HCT116 (cell line): ENCODE measurements around the gene TIMM10B. TPM values are rescaled to one million over a fixed set of nuclear protein-coding genes. Genes with fewer than 3 reads are reported as not detected.

Source experiments
- ATAC-seq: fragments of 200-7000 bp; cut with Tn5 transposase; 2 replicates; pipeline ENCODE4 v1.9.1; 2020; ENCODE audit warnings: mild to moderate bottlenecking, moderate library complexity
- BruUV-seq: library from RNA; stranded (reverse); fragments of 400-500 nt; replicated peaks from 2 replicates; lab custom pipeline; 2021; lab: Mats Ljungman, UMichigan
- CTCF ChIA-PET: fragments of 300-600 bp; sonication (Branson Sonifier 250); formaldehyde crosslinking; loops from one replicate; lab custom pipeline; 2021; ENCODE audit warnings: antibody characterized with exemption; lab: Charles Lee
- POLR2A ChIA-PET: fragments of 300-600, 350-600 bp; sonication (Branson Sonifier 250); formaldehyde crosslinking; loops from one replicate; lab custom pipeline; 2021; ENCODE audit warnings: antibody characterized with exemption; lab: Charles Lee
- RAD21 ChIA-PET, 2 experiments: fragments of 300-600 bp; sonication (Branson Sonifier 250); formaldehyde crosslinking; loops; one replicate each; lab custom pipeline; 2023; ENCODE audit warnings: low total read pairs in 2 of 2; ENCODE audit not compliant: uncharacterized antibody in 2 of 2, unreplicated experiment in 2 of 2, low non-redundant PET in 1 of 2; lab: Charles Lee
- DNase-seq: peaks from one replicate; pipeline ENCODE4 v3.0.0-alpha.2; 2010; ENCODE audit warnings: low read depth, low spot score
- H2AFZ ChIP-seq: fragments of 200-600 bp; shearing (Covaris generic), sonication (generic); 2 replicates; pipeline ENCODE4 v1.6.1; 2017; ENCODE audit warnings: low read depth, mixed run types, mixed read lengths, antibody characterized with exemption, low read length; ENCODE audit not compliant: poor library complexity, severe bottlenecking
- H3K27ac ChIP-seq: 2 replicates; pipeline ENCODE4 v1.5.1; 2012; ENCODE audit warnings: low read depth, low read length
- H3K27me3 ChIP-seq: fragments of 200-600 bp; sonication (generic); 2 replicates; pipeline ENCODE4 v1.6.1; 2016; ENCODE audit warnings: mixed run types, low read length, mixed read lengths; ENCODE audit not compliant: insufficient read depth
- H3K36me3 ChIP-seq, 2 experiments: fragments of 200-500 bp in 1 of 2; fragments of 200-600 bp in 1 of 2; sonication (Bioruptor generic) in 1 of 2; sonication (generic) in 1 of 2; 2 replicates each; pipeline versions ENCODE4 v1.5.1 to v1.6.1; 2014 to 2016; ENCODE audit warnings: low read length in 2 of 2, inconsistent platforms in 1 of 2, mixed read lengths in 1 of 2, mixed run types in 1 of 2; ENCODE audit not compliant: insufficient read depth in 2 of 2, control insufficient read depth in 1 of 2
- H3K4me1 ChIP-seq, 2 experiments: fragments of 200-600 bp in 1 of 2; sonication (generic) in 1 of 2; 2 replicates each; pipeline versions ENCODE4 v1.5.1 to v1.6.1; 2012 to 2017; ENCODE audit warnings: low read length in 2 of 2, inconsistent platforms in 1 of 2, mild to moderate bottlenecking in 1 of 2, mixed read lengths in 1 of 2, mixed run types in 1 of 2, moderate library complexity in 1 of 2; ENCODE audit not compliant: insufficient read depth in 2 of 2, control insufficient read depth in 1 of 2
- H3K4me2 ChIP-seq: fragments of 200-600 bp; sonication (generic); 2 replicates; pipeline ENCODE4 v1.6.1; 2017; ENCODE audit warnings: mixed run types, low read length, mixed read lengths
- H3K4me3 ChIP-seq, 2 experiments: fragments of 200-600 bp in 1 of 2; sonication (generic) in 1 of 2; replicated peaks in 1 of 2; 2 replicates each; pipeline ENCODE4 v1.5.1; 2011 to 2016; ENCODE audit warnings: low read length in 2 of 2, control low read depth in 1 of 2, low read depth in 1 of 2, mild to moderate bottlenecking in 1 of 2, mixed read lengths in 1 of 2, mixed run types in 1 of 2
- H3K79me2 ChIP-seq: fragments of 200-600 bp; sonication (generic); 2 replicates; pipeline ENCODE4 v1.6.1; 2017; ENCODE audit warnings: mild to moderate bottlenecking, mixed run types, low read length, moderate library complexity, mixed read lengths; ENCODE audit not compliant: insufficient read depth
- H3K9ac ChIP-seq: fragments of 200-600 bp; sonication (generic); 2 replicates; pipeline ENCODE4 v1.6.1; 2016; ENCODE audit warnings: low read length, mixed read lengths
- H3K9me2 ChIP-seq: fragments of 200-600 bp; sonication (generic), shearing (Covaris generic); 2 replicates; pipeline ENCODE4 v1.6.1; 2017; ENCODE audit warnings: mixed run types, mild to moderate bottlenecking, moderate library complexity; ENCODE audit not compliant: insufficient read depth
- H3K9me3 ChIP-seq, 2 experiments: fragments of 200-500 bp in 1 of 2; fragments of 200-600 bp in 1 of 2; sonication (Bioruptor generic) in 1 of 2; sonication (generic) in 1 of 2; 2 replicates each; pipeline ENCODE4 v1.6.1; 2014 to 2017; ENCODE audit warnings: low read length in 2 of 2, mixed read lengths in 2 of 2, inconsistent platforms in 1 of 2, low read depth in 1 of 2, mild to moderate bottlenecking in 1 of 2, mixed run types in 1 of 2, moderate library complexity in 1 of 2; ENCODE audit not compliant: control insufficient read depth in 1 of 2, insufficient read depth in 1 of 2
- H4K20me1 ChIP-seq: fragments of 200-600 bp; sonication (generic), shearing (Covaris generic); 2 replicates; pipeline ENCODE4 v1.6.1; 2017; ENCODE audit warnings: mixed run types, mild to moderate bottlenecking, moderate library complexity; ENCODE audit not compliant: insufficient read depth
- CBX3 ChIP-seq: IDR thresholded peaks from 2 replicates; pipeline ENCODE4 v1.6.1; 2012; ENCODE audit warnings: low read depth
- CEBPB ChIP-seq: IDR thresholded peaks from 2 replicates; pipeline ENCODE4 v1.6.1; 2012; ENCODE audit warnings: low read depth
- POLR2AphosphoS5 ChIP-seq: IDR thresholded peaks from 2 replicates; pipeline ENCODE4 v1.6.1; 2011; ENCODE audit warnings: mild to moderate bottlenecking, low read depth, low read length, moderate library complexity
- SP1 ChIP-seq: IDR thresholded peaks from 2 replicates; pipeline ENCODE4 v1.6.1; 2012; ENCODE audit warnings: low read depth
- YY1 ChIP-seq: IDR thresholded peaks from 2 replicates; pipeline ENCODE4 v1.6.1; 2011; ENCODE audit warnings: low read length, low read depth, moderate library complexity, mild to moderate bottlenecking; ENCODE audit not compliant: insufficient replicate concordance; ENCODE audit errors: extremely low read depth
- intact Hi-C: fragments of 100-400 bp; cut with micrococcal nuclease; formaldehyde crosslinking; loops from 2 replicates; pipeline ENCODE4 v1.10.0; 2022
- total RNA-seq: library from RNA; stranded (reverse); gene quantifications from one replicate; pipeline ENCODE4 v1.2.1, GENCODE V29; 2021; ENCODE audit not compliant: unreplicated experiment
- TF ChIP-seq, protein P1 (sequence below), 3 experiments: fragments of 200-600 bp in 1 of 3; sonication (generic) in 1 of 3; IDR thresholded peaks in 2 of 3; conservative IDR thresholded peaks in 1 of 3; 2 replicates each; pipeline ENCODE4 v1.5.1; 2012 to 2017; ENCODE audit warnings: low read depth in 2 of 3, low read length in 2 of 3, antibody characterized with exemption in 1 of 3, borderline replicate concordance in 1 of 3, control low read depth in 1 of 3, mild to moderate bottlenecking in 1 of 3, mixed read lengths in 1 of 3, mixed run types in 1 of 3, moderate library complexity in 1 of 3; ENCODE audit not compliant: insufficient read depth in 1 of 3

The TIMM10B gene
- total RNA-seq, 1 experiment from 2014 or later, result 22.9 TPM

- H3K36me3 ChIP-seq, result peaks cover 8 to 34% of the 10 kb centered on the region in 2 experiments; a peak in 2 of 4 replicates
- H4K20me1 ChIP-seq, result no peaks in the 10 kb centered on the region; the same call in 1 of the 2 replicates
- peaks cover 4 to 27% of the 10 kb centered on the region in 2 experiments; a peak in 3 of 4 replicates for H3K4me1 ChIP-seq
- no TSS peak for BruUV-seq
- peaks cover 15% of the 10 kb centered on the region for H3K79me2 ChIP-seq
- H3K27ac ChIP-seq, result peak overlapping the region; percentile 63
- no peaks in the 10 kb centered on the region for H3K9me2 ChIP-seq
- ChIA-PET RAD21 (interaction anchor here (0.6 to 1.2 kb wide), 2 partner anchors 9 to 85 kb away, joined by 3 to 5 read pairs; partner anchors contain the start of gene SMPD1 (in 1 of the 2)), POLR2A (interaction anchor here (0.8 to 1.2 kb wide), 3 partner anchors 9 to 144 kb away, joined by 3 read pairs; partner anchors contain the start of gene TPP1), CTCF (interaction anchor here (1.1 to 1.8 kb wide), 4 partner anchors 32 to 96 kb away, joined by 3 to 6 read pairs (median 3); no protein-coding TSS in a partner anchor)
- no peak for ATAC-seq
- no peak for DNase-seq
- H2AFZ ChIP-seq, result no peak overlapping the region
- intact Hi-C loops, result no loop called here
- no peak overlapping the region; a peak in 1 of 4 replicates for H3K4me3 ChIP-seq
- peak overlapping the region; percentile 95 for H3K4me2 ChIP-seq
- H3K27me3 ChIP-seq, result no peaks in the 10 kb centered on the region
- no peak for TF ChIP-seq CBX3
- TF ChIP-seq CEBPB, result no peak
- no peak for TF ChIP-seq YY1
- peak; percentile 58 for TF ChIP-seq POLR2AphosphoS5
- 0 out of 2 replicates have a peak, but pooled peaks have one; percentile 7 for TF ChIP-seq SP1
- H3K9ac ChIP-seq, result peak overlapping the region; percentile 63; the same call in 1 of the 2 replicates
- H3K9me3 ChIP-seq, result no peaks in the 10 kb centered on the region
These were observed 6.3 kb upstream of the TIMM10B start for GRCh38 chr11:6474806-6475500.

DNA sequence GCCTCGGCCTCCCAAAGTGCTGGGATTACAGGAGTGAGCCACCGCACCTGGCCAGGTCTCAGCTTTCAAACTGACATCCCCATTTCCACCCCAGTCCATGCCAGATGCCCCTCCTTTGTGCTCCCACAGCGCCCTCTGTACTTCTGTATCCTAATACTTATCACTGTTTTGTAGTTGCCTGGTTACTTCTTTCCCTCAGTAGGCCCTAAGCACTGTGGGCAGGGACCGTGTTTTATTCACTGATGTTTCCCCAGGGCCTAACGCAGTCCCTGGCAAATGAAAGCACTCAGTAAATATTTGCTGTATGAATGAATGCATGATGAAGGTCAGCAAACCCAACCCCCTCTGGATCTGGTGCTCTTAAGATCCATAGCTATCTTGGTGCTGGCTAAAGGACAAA is 5.4 kb upstream of the TIMM10B start:
- TF ChIP-seq CEBPB, result no peak
- TF ChIP-seq, protein P1, sequence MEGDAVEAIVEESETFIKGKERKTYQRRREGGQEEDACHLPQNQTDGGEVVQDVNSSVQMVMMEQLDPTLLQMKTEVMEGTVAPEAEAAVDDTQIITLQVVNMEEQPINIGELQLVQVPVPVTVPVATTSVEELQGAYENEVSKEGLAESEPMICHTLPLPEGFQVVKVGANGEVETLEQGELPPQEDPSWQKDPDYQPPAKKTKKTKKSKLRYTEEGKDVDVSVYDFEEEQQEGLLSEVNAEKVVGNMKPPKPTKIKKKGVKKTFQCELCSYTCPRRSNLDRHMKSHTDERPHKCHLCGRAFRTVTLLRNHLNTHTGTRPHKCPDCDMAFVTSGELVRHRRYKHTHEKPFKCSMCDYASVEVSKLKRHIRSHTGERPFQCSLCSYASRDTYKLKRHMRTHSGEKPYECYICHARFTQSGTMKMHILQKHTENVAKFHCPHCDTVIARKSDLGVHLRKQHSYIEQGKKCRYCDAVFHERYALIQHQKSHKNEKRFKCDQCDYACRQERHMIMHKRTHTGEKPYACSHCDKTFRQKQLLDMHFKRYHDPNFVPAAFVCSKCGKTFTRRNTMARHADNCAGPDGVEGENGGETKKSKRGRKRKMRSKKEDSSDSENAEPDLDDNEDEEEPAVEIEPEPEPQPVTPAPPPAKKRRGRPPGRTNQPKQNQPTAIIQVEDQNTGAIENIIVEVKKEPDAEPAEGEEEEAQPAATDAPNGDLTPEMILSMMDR (IDR thresholded peaks at IDR 0.05 in 2 of 3, conservative IDR thresholded peaks at IDR 0.05 in 1 of 3; ENCODE audit: borderline replicate concordance in 1 of 3, insufficient read depth in 1 of 3, low read depth in 2 of 3, low read length in 2 of 3), result peak in 2 of 3 experiments; percentile 15 to 18; a peak in 1 of 6 replicates
- TF ChIP-seq, all 23 proteins: peak for 1
- BruUV-seq, result no TSS peak
- Histone ChIP-seq H3K79me2 (peaks cover 25% of the 10 kb centered on the region), H2AFZ (no peak overlapping the region), H3K4me3 (no peak overlapping the region), H3K9me2 (no peaks in the 10 kb centered on the region), H4K20me1 (no peaks in the 10 kb centered on the region; the same call in 1 of the 2 replicates), H3K27me3 (no peaks in the 10 kb centered on the region), H3K36me3 (peaks cover 8 to 34% of the 10 kb centered on the region in 2 experiments; a peak in 2 of 4 replicates), H3K4me1 (peaks cover 9 to 33% of the 10 kb centered on the region in 2 experiments; a peak in 3 of 4 replicates), H3K4me2 (no peak overlapping the region), H3K27ac (no peak overlapping the region), H3K9ac (no peak overlapping the region), H3K9me3 (no peaks in the 10 kb centered on the region)
- intact Hi-C loops, result no loop called here
- ATAC-seq (no peak), DNase-seq (no peak)
- CTCF ChIA-PET, result interaction anchor here (0.7 to 1.8 kb wide), 5 partner anchors 29 to 113 kb away, joined by 3 to 6 read pairs (median 3); no protein-coding TSS in a partner anchor
- POLR2A ChIA-PET, result interaction anchor here (0.7 to 0.8 kb wide), 2 partner anchors 8 to 869 kb away, joined by 3 to 4 read pairs; no protein-coding TSS in a partner anchor
- RAD21 ChIA-PET, result interaction anchor here in 1 of 2 experiments (1.2 kb wide), 1 partner anchor 86 kb away, joined by 5 read pairs; the partner anchor contains the start of gene SMPD1
